Adrenal gland (tissue), 12 donors: Measurements from ENCODE around the gene ASAP2. TPM values are rescaled to one million over a fixed set of nuclear protein-coding genes. Genes with fewer than 3 reads are reported as not detected.

Experiments used
- DNase-seq, 7 donors: peaks; one replicate each; pipeline ENCODE4 v3.0.0-alpha.2; 2019 to 2020
- H3K27ac ChIP-seq, 5 donors: fragments of 200-600 bp; sonication (generic) in 4 of 5; 1 replicate in 3 of 5; 2 replicates in 2 of 5; pipeline versions ENCODE4 v1.5.1 to v1.8.0; 2016 to 2020; ENCODE audit warnings: mild to moderate bottlenecking in 1 of 5
- H3K27me3 ChIP-seq: fragments of 200-600 bp; 2 replicates; pipeline ENCODE4 v1.8.0; 2021
- H3K36me3 ChIP-seq, 2 donors: fragments of 200-600 bp; replicated peaks in 1 of 2; 1 replicate in 1 of 2; 2 replicates in 1 of 2; pipeline versions ENCODE4 v1.5.1 to v1.8.0; 2018 to 2022
- H3K4me1 ChIP-seq, 2 donors: fragments of 200-600 bp; replicated peaks in 1 of 2; 1 replicate in 1 of 2; 2 replicates in 1 of 2; pipeline versions ENCODE4 v1.5.1 to v1.8.0; 2018 to 2021
- H3K4me3 ChIP-seq, 4 donors: fragments of 200-600 bp; sonication (generic) in 3 of 4; one replicate each; pipeline ENCODE4 v1.5.1; 2016 to 2018
- H3K9me3 ChIP-seq, 3 donors: fragments of 200-600 bp; sonication (generic) in 1 of 3; replicated peaks in 1 of 3; 1 replicate in 2 of 3; 2 replicates in 1 of 3; pipeline versions ENCODE4 v1.5.1 to v1.8.0; 2016 to 2021
- CTCF ChIP-seq, 6 experiments: fragments of 450-650 bp in 4 of 6; fragments of 200-600 bp in 2 of 6; sonication (generic) in 1 of 6; IDR thresholded peaks; 1 replicate in 5 of 6; 2 replicates in 1 of 6; pipeline versions ENCODE4 v1.5.1 to v1.8.0; 2016 to 2021; ENCODE audit warnings: antibody characterized with exemption in 6 of 6, mild to moderate bottlenecking in 2 of 6, moderate library complexity in 1 of 6
- POLR2A ChIP-seq, 2 donors: fragments of 450-650 bp; IDR thresholded peaks; one replicate each; pipeline ENCODE4 v1.6.1; 2017; ENCODE audit warnings: antibody characterized with exemption in 2 of 2, mild to moderate bottlenecking in 2 of 2, moderate library complexity in 1 of 2
- WGBS, 4 donors: extraction: QIAGEN DNeasy Blood & Tissue Kit in 2 of 4; methylation state at CpG; one replicate each; pipeline versions ENCODE4 v1.1.5 to v1.1.7; 2013 to 2017; 5-methylcytosine and 5-hydroxymethylcytosine counted together
- intact Hi-C, 2 donors: fragments of 100-400 bp; cut with DNase I; formaldehyde crosslinking; loops; one replicate each; pipeline versions ENCODE4 v1.14.1 to v1.15.0; 2022 to 2023
- polyA plus RNA-seq, 3 donors: library from polyadenylated mRNA; stranded (reverse); fragments of 200-250 nt in 2 of 3; fragments of 350-450 nt in 1 of 3; fragmentation: Illumina TruSeq in 1 of 3; extraction: RNeasy Lipid Tissue Mini Kit (QIAGEN cat#74804) in 1 of 3; gene quantifications; one replicate each; pipeline ENCODE4 v1.2.3, GENCODE V29; 2013 to 2014
- total RNA-seq, 9 donors: library from RNA; depleted of rRNA in 4 of 9; stranded (reverse); fragments of >200 nt in 4 of 9; fragments of 120-200 nt in 1 of 9; fragmentation: NEBNext Ultra II Directional in 1 of 9; extraction: Animal tissue kit (Norgen Biotek cat#: 25700) in 1 of 9; gene quantifications; one replicate each; pipeline versions ENCODE4 v1.1.0 to v1.2.4, GENCODE V29; 2013 to 2023
- donor health status: healthy with polysubstance abuse.
- donor health status: Bipolar disorder and iron deficiency.
- donor health status: DM: yes; HTN: yes; CAD: no.
- donor health status: DM: no; HTN: no; CAD: no.
- donor health status: DM: no; HTN: no; CAD: no.
- donor health status: DM: yes; HTN: yes; CAD: no.

The ASAP2 gene
- total and polyA plus RNA-seq, 12 donors = 5.4 to 12.9 (median 7.7) TPM

DNA sequence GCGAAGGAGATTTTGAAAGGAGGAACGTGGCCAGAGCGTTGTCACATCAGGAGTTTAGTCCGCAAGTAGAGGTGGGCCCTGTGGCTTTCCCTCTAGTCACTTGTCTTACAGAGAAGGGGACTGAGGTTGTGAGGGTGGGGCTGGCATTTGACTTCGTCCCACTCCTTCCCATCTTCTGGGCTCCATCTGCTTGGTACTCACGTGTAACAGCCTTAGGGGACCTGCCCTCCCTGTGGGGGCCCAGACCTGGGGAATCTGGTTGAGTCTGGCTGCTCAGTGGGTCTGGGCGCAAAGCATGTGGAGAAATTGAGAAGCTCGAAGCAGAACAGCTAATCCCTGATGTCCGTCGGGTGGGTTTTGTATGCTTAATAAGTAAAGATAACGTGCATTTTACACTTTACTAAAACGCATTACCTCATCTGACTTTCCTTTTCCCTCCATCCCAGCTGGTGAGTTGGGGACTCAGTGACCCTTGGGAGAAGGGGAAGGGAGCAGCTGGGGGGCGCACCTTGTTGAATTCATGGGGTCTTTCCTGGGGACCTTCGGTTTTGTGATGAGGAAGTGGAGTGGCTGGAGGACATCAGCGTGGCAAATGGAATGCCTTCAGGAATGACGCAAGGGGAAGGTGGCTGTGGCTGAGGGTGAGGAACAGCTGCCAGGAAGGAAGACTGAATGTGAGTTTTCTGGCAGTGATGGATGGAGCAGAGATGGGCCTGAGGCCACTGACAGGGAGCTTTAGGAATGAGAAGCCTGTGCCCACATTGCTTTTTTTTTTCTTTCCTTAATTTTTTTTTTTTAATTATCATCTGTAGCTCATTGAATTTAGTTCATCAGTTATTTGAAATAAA is 44.8 kb downstream of the ASAP2 start:
- peak in 2 of 7 donors; percentile 37 to 45 for DNase-seq
- Histone ChIP-seq H3K27ac (peak overlapping the region in 2 of 5 donors; percentile 45 to 71), H3K4me1 (peaks cover 5 to 29% of the 10 kb centered on the region in 2 donors), H3K36me3 (no peaks in the 10 kb centered on the region), H3K4me3 (no peak overlapping the region), H3K27me3 (no peaks in the 10 kb centered on the region), H3K9me3 (no peaks in the 10 kb centered on the region)
- WGBS, 4 donors = 72 to 82% (median 76%) methylated on average over 16 of the region's 16 CpGs
- TF ChIP-seq POLR2A (IDR thresholded peaks at IDR 0.05) (no peak), CTCF (IDR thresholded peaks at IDR 0.05) (no peak)
- intact Hi-C loops = no loop called here

- TF ChIP-seq CTCF (IDR thresholded peaks at IDR 0.05) = no peak
- TF ChIP-seq POLR2A (IDR thresholded peaks at IDR 0.05) = no peak
- Histone ChIP-seq H3K27ac (peak overlapping the region in 2 of 5 donors; percentile 42 to 45), H3K27me3 (no peaks in the 10 kb centered on the region), H3K36me3 (no peaks in the 10 kb centered on the region), H3K4me1 (peaks cover 5 to 30% of the 10 kb centered on the region in 2 donors), H3K9me3 (no peaks in the 10 kb centered on the region), H3K4me3 (no peak overlapping the region)
- DNase-seq = peak in 4 of 7 donors; percentile 32 to 54 (median 48)
- intact Hi-C loops = no loop called here
- WGBS, 4 donors = 31 to 42% (median 34%) methylated on average over 5 of the region's 5 CpGs
Observed at GRCh38 chr2:9252002-9252357, 45.4 kb downstream of the ASAP2 start.

DNA sequence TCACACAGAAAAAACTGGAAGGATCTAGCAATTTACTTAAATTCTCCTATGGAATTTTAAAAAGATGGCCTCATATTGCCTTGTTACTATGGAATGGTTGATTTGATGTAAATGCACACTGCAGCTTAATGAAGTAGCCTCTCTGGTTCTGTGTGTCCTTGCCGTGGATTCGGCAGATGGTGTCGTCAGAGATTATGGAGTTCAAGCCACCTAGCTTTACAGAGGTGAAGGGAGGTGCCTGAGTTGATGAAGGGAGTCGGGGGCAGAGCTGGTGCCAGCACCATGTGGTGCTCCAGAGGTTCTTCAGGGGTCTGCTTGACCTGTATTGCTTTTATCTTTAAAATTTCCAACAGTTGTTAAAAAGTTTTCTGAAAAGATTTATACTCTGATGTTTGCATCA is 48.8 kb downstream of the ASAP2 start:
- Histone ChIP-seq H3K27me3 (no peaks in the 10 kb centered on the region), H3K36me3 (no peaks in the 10 kb centered on the region), H3K27ac (no peak overlapping the region), H3K9me3 (no peaks in the 10 kb centered on the region), H3K4me1 (peaks cover 0 to 38% of the 10 kb centered on the region in 2 donors), H3K4me3 (no peak overlapping the region)
- 86 to 91% (median 87%) methylated on average over 4 of the region's 4 CpGs for WGBS, 4 donors
- no peak for TF ChIP-seq CTCF (IDR thresholded peaks at IDR 0.05)
- TF ChIP-seq POLR2A (IDR thresholded peaks at IDR 0.05) = no peak
- intact Hi-C loops = no loop called here
- DNase-seq = no peak

DNA sequence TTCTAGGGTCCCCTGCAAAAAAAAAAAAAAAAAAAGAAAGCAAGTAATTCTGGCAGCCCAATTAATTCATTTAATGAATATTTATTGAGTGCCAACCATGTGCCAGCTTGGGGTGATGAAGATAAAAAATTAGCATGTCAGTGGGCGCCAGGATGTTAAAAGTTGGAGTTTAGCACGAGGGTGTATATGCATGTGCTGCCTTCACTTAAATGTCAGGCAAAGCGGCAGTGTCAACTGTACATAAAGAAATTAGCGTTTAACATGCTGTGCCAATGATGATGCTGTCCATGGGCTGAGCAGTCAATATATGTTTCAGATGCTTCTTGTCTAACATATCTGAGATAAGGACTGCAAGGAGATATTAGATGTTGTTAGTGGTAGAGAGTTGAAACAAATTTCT is 49.5 kb downstream of the ASAP2 start:
- TF ChIP-seq POLR2A (IDR thresholded peaks at IDR 0.05) (no peak), CTCF (IDR thresholded peaks at IDR 0.05) (no peak)
- H3K27ac ChIP-seq = no peak overlapping the region
- WGBS, 4 donors = 82 to 87% (median 85%) methylated on average over 4 of the region's 4 CpGs
- intact Hi-C loops = no loop called here
- H3K9me3 ChIP-seq = no peaks in the 10 kb centered on the region
- H3K36me3 ChIP-seq = no peaks in the 10 kb centered on the region
- no peak overlapping the region for H3K4me3 ChIP-seq
- no peaks in the 10 kb centered on the region for H3K27me3 ChIP-seq
- no peak for DNase-seq
- peaks cover 6 to 44% of the 10 kb centered on the region in 2 donors for H3K4me1 ChIP-seq
